ENCODE measurements around the gene FFAR3. TPM values are rescaled to one million over a fixed set of nuclear protein-coding genes. Genes with fewer than 3 reads are reported as not detected.

FFAR3 gene
- total RNA-seq, 1 donor from 2014 or later = not detected

DNA sequence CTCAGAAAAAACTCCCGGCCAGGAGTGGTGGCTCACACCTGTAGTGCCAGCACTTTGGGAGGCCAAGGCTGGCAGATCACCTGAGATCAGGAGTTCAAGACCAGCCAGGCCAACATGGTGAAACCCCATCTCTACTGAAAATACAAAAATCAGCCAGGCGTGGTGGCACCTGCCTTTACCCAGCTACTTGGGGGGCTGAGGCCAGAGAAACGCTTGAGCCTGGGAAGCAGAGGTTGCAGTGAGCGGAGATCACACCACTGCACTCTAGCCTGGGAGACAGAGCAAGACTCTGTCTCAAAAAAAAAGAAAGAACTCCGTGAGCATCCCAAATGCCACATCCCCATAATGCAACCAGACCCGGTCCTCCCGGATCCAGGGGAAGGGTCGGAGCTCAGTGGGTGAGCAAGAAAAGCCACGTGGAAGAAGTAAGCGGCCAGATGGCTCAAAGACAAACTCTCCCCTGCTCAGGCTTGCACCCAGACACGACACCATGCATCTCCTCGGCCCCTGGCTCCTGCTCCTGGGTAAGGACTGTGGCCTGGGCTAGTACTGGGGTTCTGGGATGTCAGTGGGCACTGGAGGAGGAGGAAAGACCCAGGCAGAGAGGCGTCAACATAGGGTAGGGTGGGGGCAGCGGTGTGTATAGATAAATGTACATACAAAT, 26.6 kb upstream of the FFAR3 start:
- DNase-seq = no peak

- no peak for DNase-seq
These were observed 25.4 kb upstream of the FFAR3 start for GRCh38 chr19:35332817-35333216.

DNA sequence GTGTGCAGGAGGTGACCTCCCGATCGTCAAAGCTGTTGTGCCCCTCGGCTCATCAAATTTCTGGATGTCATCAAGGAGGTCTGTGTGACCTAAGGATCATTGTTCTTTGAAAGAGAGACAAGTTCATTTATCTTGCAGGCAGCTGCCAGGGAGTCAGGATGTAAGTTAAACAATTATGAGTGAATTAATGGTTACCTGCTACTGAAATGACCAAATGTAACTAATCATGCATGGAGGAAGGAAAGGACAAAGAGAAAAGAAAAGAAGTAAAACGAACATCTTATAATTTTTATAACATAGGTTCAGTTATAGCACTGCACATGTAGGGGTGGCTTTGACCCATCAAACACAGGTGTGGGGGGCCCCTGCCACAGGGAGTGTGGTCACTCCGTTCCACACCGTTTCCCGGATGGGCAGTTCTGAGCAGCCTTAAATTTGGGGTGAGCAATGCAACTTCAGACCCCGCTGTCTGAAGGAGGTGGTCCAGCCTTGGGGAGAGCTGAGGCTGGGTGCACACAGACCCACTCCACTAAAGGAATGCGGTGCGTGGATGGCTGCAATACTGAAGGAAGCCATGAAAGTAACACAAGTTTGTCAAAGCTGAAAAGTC, 24.0 kb upstream of the FFAR3 start:
- no peak for DNase-seq

DNA sequence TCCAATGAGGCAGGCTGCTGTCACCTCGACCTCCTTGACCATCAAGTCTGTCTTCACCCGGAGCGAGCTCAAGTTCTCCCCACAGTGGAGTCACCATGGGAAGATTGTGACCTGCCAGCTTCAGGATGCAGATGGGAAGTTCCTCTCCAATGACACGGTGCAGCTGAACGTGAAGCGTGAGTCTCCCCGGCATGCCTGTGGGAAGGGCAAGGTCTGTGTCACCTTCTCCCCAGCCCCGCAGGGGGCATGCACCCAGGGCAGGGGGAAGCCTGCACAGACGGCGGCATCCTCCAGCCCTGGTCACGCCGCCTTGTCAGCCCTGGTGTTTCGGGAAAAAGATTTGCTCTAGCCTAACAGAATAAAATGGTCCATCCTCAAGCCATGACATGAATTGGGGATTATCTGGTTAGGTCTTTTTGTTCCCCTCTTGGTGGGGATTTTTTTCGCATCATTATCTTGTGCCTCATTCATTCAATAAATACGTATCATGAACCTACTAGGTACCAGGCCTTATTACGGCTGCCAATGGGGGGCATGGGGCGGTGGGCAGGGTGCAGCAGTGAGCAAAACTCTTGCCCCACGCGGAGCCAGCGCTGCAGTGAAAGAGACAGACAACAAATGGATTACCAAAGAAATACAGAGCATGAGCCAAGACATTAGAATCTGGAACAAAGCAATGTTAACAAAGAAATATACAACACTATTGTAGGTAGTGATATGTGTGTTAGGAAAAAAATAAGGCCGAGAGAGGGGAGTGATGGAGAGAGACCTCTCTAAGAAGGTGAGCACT, 21.9 kb upstream of the FFAR3 start:
- DNase-seq = no peak

DNA sequence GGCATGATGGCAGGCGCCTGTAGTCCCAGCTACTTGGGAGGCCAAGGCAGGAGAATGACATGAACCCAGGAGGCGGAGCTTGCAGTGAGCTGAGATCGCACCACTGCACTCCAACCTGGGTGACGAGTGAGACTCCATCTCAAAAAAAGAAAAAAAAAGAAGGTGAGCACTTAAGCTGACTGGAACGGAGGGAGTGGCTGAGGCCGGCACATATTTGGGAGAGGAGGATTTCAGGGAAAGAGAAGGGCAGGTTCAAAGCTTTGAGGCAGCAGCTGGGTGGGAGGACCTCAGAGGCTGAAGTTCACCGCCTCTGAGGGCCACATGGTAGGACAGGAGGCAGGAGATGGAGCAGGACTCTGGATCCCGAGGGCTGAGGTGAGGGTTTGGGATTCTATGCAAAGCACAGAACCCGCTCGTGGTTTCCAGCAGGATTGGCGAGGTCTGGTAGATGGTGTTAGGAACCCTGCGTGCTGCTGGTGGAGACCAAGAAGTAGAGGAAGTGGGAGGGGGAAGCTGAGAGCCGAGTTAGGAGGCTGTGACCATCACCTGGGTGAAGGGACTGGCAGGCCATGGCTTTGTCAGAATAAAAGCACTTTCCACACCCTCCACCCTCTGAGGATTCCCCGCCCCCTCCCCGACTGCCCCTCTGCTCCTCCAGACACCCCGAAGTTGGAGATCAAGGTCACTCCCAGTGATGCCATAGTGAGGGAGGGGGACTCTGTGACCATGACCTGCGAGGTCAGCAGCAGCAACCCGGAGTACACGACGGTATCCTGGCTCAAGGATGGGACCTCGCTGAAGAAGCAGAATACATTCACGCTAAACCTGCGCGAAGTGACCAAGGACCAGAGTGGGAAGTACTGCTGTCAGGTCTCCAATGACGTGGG, 20.9 kb upstream of the FFAR3 start:
- DNase-seq = no peak

DNA sequence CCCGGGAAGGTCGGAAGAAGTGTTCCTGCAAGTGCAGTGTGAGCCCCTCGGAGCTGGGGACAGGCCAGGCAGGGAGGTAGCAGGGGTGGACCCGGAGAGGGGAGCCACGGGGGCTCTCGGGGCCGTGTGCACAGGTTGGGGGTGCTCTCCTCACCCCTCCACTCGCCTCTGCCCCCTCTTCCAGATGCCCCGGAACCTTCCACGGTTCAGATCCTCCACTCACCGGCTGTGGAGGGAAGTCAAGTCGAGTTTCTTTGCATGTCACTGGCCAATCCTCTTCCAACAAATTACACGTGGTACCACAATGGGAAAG, 20.3 kb upstream of the FFAR3 start:
- no peak for DNase-seq

DNA sequence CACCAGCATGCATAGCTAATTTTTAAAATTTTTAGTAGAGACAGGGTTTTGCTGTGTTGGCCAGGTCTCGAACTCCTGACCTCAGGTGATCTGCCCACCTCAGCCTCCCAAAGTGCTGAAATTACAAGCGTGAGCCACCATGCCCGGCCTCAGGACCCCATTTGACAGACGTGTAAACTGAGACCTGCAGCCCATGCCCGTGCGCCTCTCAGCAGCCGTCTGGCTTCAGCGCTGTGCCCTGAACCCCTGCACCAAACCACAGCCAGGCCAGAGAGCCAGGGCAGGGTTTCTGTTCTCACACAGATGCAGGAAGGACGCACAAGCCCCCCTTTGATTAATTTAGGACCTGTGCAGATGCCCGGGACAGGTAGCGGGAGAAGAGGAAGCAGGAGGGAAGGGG, 17.8 kb upstream of the FFAR3 start:
- no peak for DNase-seq

DNA sequence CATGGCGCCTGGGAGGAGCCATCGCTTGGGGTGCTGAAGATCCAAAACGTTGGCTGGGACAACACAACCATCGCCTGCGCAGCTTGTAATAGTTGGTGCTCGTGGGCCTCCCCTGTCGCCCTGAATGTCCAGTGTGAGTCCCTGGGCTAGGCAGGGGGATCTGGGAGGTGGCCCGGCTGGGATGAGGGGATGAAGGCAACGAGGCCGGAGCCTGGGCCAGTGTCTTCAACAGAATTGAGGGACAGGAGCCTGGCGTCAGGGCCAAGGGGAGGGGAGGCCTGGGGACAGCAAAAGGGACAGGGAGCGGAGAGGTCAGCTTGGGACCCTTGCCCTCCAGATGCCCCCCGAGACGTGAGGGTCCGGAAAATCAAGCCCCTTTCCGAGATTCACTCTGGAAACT, 17.3 kb upstream of the FFAR3 start:
- DNase-seq = no peak

DNA sequence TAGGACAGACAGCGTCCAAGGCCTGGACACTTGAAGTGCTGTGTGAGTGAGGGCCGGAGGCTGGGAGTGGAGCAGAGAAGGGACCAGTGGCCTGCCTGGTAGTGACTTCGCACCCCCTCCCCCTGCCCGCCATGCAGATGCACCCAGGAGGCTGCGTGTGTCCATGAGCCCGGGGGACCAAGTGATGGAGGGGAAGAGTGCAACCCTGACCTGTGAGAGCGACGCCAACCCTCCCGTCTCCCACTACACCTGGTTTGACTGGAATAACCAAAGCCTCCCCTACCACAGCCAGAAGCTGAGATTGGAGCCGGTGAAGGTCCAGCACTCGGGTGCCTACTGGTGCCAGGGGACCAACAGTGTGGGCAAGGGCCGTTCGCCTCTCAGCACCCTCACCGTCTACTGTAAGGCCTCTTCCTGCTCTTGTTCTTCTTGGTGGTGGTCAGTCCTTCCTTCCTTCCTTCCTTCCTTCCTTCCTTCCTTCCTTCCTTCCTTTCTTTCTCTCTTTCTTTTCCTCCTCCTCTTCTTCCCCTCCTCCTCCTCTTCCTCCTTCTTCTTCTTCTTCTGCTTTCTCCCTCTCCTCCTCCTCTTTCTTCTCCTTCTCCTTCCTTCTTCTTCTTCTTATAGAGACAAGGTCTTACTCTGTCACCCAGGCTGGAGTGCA, 16.6 kb upstream of the FFAR3 start:
- DNase-seq = no peak

DNA sequence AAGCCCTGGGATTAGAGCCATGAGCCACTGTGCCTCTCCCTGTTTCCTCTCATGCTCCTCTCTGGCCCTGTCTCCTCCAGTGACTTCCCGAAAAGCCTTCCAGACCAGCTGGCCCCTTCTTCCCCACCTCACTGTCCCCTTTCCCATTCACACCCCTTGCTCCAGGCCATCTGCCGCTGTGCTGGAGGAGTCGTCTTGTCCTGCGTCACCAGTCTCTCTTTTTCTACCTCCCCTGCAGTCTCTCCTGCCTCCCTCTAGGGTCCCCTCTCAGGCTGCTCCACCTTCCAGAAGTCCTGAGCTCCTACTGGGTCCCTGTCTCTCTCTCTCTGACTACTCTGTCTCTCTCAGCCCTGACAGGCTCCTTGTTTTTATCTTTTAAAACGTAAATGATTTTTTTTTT, 15.8 kb upstream of the FFAR3 start:
- DNase-seq = no peak

- no peak for DNase-seq
These were observed 13.7 kb upstream of the FFAR3 start for GRCh38 chr19:35344511-35345031.

DNA sequence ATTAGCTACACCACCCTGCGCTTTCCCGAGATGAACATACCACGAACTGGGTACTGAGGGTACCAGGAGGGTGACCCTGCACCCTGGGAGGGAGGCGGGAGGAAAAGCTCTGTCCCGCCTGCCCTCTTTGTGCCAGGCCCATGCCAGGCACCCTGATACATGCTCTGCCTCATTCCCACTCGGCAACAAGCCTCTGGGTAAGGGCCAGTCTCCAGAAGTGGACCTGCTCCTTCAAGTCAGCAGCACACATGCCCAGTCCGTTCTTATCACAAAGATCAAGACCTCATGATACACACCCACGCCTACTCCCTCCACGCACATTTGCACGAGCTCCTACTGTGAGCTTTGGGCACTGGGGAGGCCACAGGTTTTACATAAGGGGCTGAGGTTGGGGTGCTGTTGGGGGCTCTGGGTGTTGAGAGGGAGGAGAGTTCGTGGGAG, 12.6 kb upstream of the FFAR3 start:
- DNase-seq = no peak

GRCh38 chr19:35346193-35347052, 11.8 kb upstream of the FFAR3 start:
- no peak for DNase-seq

GRCh38 chr19:35347171-35347929, 10.9 kb upstream of the FFAR3 start, which contains the start of gene FFAR1:
FFAR1 (plus strand) TSS chr19:35347902; CDS start chr19:35351552, 3,650 bp downstream.
- no peak for DNase-seq

DNA sequence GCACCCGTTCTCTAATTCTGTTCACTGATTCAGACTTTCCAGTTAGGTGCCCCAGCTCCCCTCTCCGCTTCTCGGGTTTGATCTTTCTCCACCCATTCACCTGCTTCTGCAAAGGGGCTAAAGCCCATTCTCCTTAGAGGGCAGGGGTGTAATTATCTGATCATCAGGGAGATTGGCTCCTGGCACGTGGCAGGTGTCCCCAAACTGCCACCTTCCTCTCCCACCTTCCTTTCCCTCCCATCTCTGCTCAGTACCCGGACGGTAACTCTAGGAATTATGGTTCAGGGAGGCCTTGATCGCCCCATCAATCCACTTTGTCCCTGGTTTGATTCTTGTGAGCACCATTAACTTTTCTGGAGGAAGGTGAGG, 10.3 kb upstream of the FFAR3 start:
- no peak for DNase-seq

DNA sequence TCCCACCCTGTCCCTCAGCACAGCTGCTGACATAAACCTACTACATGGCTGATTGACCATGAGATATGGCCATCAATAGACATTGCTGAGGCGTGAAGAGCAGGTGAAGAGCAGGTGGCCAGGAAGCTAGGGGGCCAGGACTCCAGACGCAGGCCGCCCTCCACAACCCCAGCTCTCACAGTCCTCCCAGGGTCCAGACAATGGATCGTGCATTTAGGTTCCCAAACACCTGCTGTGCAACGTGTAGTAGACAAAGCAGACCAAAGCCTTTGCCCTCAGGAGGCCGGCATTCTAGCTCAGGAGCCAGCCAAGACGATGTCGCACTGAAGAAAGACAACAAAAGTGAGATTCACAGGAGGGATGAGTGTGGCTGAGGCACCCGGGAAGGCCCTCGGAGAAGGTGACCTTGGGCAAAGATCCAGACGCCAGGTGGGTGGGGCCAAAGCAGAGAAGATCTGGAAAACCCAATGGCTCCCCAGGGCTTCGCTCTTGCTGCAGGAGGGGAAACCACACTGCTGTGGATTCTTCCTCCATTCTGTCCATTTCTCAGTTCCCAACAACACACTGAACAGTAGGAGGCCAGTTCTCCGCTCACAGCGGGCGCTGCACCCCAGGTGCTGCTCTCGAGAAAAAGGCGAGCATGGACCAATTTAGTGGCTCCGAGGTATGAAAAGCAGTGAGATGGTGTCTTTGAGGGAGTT, 9.2 kb upstream of the FFAR3 start:
- DNase-seq = no peak

DNA sequence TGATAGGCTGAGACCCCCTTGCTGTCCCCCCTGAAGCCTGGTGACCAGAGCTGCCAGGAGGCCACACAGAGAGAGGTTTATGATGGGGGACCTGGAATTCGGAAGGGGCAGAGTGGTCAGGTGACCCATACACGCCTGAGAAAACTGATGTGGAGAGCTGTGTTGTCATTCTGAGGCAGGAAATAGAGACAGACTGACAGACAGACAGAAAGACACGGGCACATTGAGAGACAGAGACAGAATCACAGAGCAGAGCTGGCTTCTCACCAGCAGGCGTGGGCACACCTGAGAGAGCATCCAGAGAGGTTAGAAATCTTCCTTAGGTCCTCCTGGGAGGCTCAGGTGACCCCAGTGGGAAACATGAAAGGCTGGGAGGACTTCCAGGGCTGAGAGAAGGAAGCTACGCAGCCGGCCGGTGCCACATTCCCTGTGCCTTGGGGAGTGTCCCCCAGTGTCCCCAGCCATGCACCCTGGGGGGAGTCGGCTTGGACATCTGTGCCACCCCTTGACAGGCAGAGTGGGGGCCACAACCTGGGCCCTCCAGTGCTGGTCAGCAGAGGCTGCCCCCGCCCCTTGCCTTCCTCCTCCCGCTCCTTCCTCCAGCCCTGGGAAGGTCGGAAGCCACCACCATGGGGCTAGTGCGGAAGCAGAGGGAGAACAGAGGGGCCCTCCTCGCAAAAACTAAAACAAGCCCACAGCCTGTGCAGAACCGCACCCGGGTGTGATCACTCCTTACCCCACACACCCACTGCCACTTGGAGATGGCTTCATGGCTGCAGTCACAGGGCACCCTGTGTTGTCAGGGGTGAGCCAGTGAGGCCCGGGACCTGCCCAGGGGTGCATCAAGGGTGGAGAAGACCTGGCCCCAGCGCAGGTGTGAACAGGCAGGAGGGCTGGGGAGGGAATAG, 8.4 kb upstream of the FFAR3 start:
- DNase-seq = no peak

GRCh38 chr19:35350591-35350990, 7.7 kb upstream of the FFAR3 start:
- no peak for DNase-seq
